ENCODE data around the gene ANXA8L1. TPM values are rescaled to one million over a fixed set of nuclear protein-coding genes. Genes with fewer than 3 reads are reported as not detected.
"Not testable (repeated sequence)": the region's sequence is repeated elsewhere in the genome, so short reads cannot be mapped to it uniquely, and the experiment has no call there.

Gene ANXA8L1
- polyA plus RNA-seq, 1 experiment: 0.54 TPM

- POLR2A ChIA-PET; H3K36me3 ChIP-seq (ENCODE audit: control insufficient read depth, insufficient read depth, low read length); H3K4me3 ChIP-seq (ENCODE audit: low read depth, low read length); CTCF ChIA-PET; H3K27me3 ChIP-seq (ENCODE audit: control insufficient read depth, insufficient read depth, low read length); DNase-seq (ENCODE audit: low read depth): not testable (repeated sequence)
These were observed 11.1 kb downstream of the ANXA8L1 start for GRCh38 chr10:46386694-46387093.

- DNase-seq (ENCODE audit: low read depth); CTCF ChIA-PET: not testable (repeated sequence)
These were observed 11.8 kb downstream of the ANXA8L1 start for GRCh38 chr10:46387309-46387902.

GRCh38 chr10:46391422-46391821 lies 15.8 kb downstream of the ANXA8L1 start:
- DNase-seq (ENCODE audit: low read depth); POLR2A ChIA-PET; H3K27me3 ChIP-seq (ENCODE audit: control insufficient read depth, insufficient read depth, low read length); H3K4me3 ChIP-seq (ENCODE audit: low read depth, low read length); CTCF ChIA-PET; H3K36me3 ChIP-seq (ENCODE audit: control insufficient read depth, insufficient read depth, low read length): not testable (repeated sequence)

More at GRCh38 chr10:46387309-46387902, 11.8 kb downstream of the ANXA8L1 start:
- POLR2A ChIA-PET; H3K27me3 ChIP-seq (ENCODE audit: control insufficient read depth, insufficient read depth, low read length); H3K4me3 ChIP-seq (ENCODE audit: low read depth, low read length); H3K36me3 ChIP-seq (ENCODE audit: control insufficient read depth, insufficient read depth, low read length): not testable (repeated sequence)

GRCh38 chr10:46396441-46397279 lies 21.1 kb downstream of the ANXA8L1 start:
- POLR2A ChIA-PET: not testable (repeated sequence)
- CTCF ChIA-PET: interaction anchor here (0.7 kb wide), 1 partner anchor 169 kb away, joined by 4 read pairs; no protein-coding TSS in a partner anchor

GRCh38 chr10:46397767-46398166 lies 22.2 kb downstream of the ANXA8L1 start:
- POLR2A ChIA-PET; H3K36me3 ChIP-seq (ENCODE audit: control insufficient read depth, insufficient read depth, low read length); CTCF ChIA-PET; H3K27me3 ChIP-seq (ENCODE audit: control insufficient read depth, insufficient read depth, low read length); DNase-seq (ENCODE audit: low read depth); H3K4me3 ChIP-seq (ENCODE audit: low read depth, low read length): not testable (repeated sequence)

More at GRCh38 chr10:46396441-46397279, 21.1 kb downstream of the ANXA8L1 start:
- not testable (repeated sequence) for H3K4me3 ChIP-seq (ENCODE audit: low read depth, low read length); H3K27me3 ChIP-seq (ENCODE audit: control insufficient read depth, insufficient read depth, low read length); H3K36me3 ChIP-seq (ENCODE audit: control insufficient read depth, insufficient read depth, low read length)
- peak; percentile 5 for DNase-seq (ENCODE audit: low read depth)

GRCh38 chr10:46398212-46398886 lies 22.8 kb downstream of the ANXA8L1 start:
- H3K4me3 ChIP-seq (ENCODE audit: low read depth, low read length): peak overlapping the region; percentile 40
- H3K27me3 ChIP-seq (ENCODE audit: control insufficient read depth, insufficient read depth, low read length); DNase-seq (ENCODE audit: low read depth); POLR2A ChIA-PET; H3K36me3 ChIP-seq (ENCODE audit: control insufficient read depth, insufficient read depth, low read length); CTCF ChIA-PET: not testable (repeated sequence)

- H3K4me3 ChIP-seq (ENCODE audit: low read depth, low read length); CTCF ChIA-PET; DNase-seq (ENCODE audit: low read depth); POLR2A ChIA-PET; H3K36me3 ChIP-seq (ENCODE audit: control insufficient read depth, insufficient read depth, low read length); H3K27me3 ChIP-seq (ENCODE audit: control insufficient read depth, insufficient read depth, low read length): not testable (repeated sequence)
These were observed 34.0 kb downstream of the ANXA8L1 start for GRCh38 chr10:46409556-46409955.

- H3K4me3 ChIP-seq (ENCODE audit: low read depth, low read length); H3K27me3 ChIP-seq (ENCODE audit: control insufficient read depth, insufficient read depth, low read length); H3K36me3 ChIP-seq (ENCODE audit: control insufficient read depth, insufficient read depth, low read length); POLR2A ChIA-PET; DNase-seq (ENCODE audit: low read depth); CTCF ChIA-PET: not testable (repeated sequence)
These were observed 35.5 kb downstream of the ANXA8L1 start for GRCh38 chr10:46411123-46411522.

GRCh38 chr10:46412665-46413064 lies 37.1 kb downstream of the ANXA8L1 start:
- DNase-seq (ENCODE audit: low read depth); H3K27me3 ChIP-seq (ENCODE audit: control insufficient read depth, insufficient read depth, low read length); POLR2A ChIA-PET; CTCF ChIA-PET; H3K4me3 ChIP-seq (ENCODE audit: low read depth, low read length); H3K36me3 ChIP-seq (ENCODE audit: control insufficient read depth, insufficient read depth, low read length): not testable (repeated sequence)

- DNase-seq (ENCODE audit: low read depth); CTCF ChIA-PET; H3K27me3 ChIP-seq (ENCODE audit: control insufficient read depth, insufficient read depth, low read length); POLR2A ChIA-PET; H3K36me3 ChIP-seq (ENCODE audit: control insufficient read depth, insufficient read depth, low read length); H3K4me3 ChIP-seq (ENCODE audit: low read depth, low read length): not testable (repeated sequence)
These were observed 39.7 kb downstream of the ANXA8L1 start for GRCh38 chr10:46415291-46415690.

- POLR2A ChIA-PET; H3K4me3 ChIP-seq (ENCODE audit: low read depth, low read length); DNase-seq (ENCODE audit: low read depth); CTCF ChIA-PET; H3K36me3 ChIP-seq (ENCODE audit: control insufficient read depth, insufficient read depth, low read length); H3K27me3 ChIP-seq (ENCODE audit: control insufficient read depth, insufficient read depth, low read length): not testable (repeated sequence)
These were observed 42.7 kb downstream of the ANXA8L1 start for GRCh38 chr10:46418283-46418682.

GRCh38 chr10:46419570-46420379 lies 44.2 kb downstream of the ANXA8L1 start:
- H3K36me3 ChIP-seq (ENCODE audit: control insufficient read depth, insufficient read depth, low read length); H3K27me3 ChIP-seq (ENCODE audit: control insufficient read depth, insufficient read depth, low read length); POLR2A ChIA-PET; DNase-seq (ENCODE audit: low read depth); CTCF ChIA-PET; H3K4me3 ChIP-seq (ENCODE audit: low read depth, low read length): not testable (repeated sequence)
